Measurements from ENCODE around the gene RNU5D-1.

RNU5D-1 gene

DNA sequence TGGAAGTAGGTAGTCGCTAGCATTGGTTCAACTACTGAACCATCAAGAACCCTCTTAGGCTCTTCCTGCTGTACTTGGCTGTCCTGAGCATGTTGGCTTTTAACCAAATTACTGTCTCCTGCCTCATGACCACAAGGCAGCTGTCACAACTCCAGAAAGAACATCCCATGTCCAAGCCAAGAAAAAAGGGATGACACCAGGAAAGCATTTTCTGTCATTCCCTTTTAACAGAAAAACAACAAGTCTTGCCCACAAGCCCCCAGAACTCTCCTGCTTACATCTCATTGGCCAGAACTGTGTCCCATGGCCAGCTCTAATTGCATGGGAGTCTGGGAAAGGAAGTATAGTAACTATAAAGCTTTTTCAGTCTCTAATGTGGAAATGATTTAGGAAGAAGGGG lies 2.4 kb upstream of the RNU5D-1 start:
- peak; percentile 72 for DNase-seq (ENCODE audit: low read depth)

- no peak for DNase-seq (ENCODE audit: low read depth)
Observed at GRCh38 chr1:44724955-44725698, 5.8 kb downstream of the RNU5D-1 start.

- no peak for DNase-seq (ENCODE audit: low read depth)
Observed at GRCh38 chr1:44724296-44724954, 6.5 kb downstream of the RNU5D-1 start.

- no peak for DNase-seq (ENCODE audit: low read depth)
Observed at GRCh38 chr1:44723496-44724295, 7.3 kb downstream of the RNU5D-1 start.

- no peak for DNase-seq (ENCODE audit: low read depth)
Observed at GRCh38 chr1:44723064-44723463, 7.9 kb downstream of the RNU5D-1 start.

- peak; percentile 67 for DNase-seq (ENCODE audit: low read depth)
Observed at GRCh38 chr1:44721485-44722361, 9.2 kb downstream of the RNU5D-1 start.

DNA sequence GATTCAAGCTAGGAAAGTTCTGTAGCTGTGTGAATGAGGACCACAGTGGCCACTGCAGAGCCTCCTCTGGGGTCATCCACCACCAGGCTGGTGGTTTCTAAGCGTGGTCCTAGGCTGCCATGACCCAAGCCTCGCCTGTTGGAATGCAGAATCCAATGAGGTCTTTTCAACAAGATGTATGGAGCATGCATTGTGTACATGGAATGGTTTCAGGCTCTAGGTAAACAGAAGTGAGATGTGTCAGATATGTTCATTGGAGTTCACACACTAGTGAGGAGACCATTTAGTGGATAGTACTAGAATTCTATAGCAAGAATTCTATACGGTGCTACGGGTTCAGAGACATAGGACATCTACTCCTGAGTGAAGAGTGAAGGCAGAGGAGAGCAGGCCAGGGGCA lies 10.7 kb downstream of the RNU5D-1 start:
- no peak for DNase-seq (ENCODE audit: low read depth)

GRCh38 chr1:44719318-44719717 lies 11.7 kb downstream of the RNU5D-1 start:
- DNase-seq (ENCODE audit: low read depth), result no peak

GRCh38 chr1:44718091-44718490 lies 12.9 kb downstream of the RNU5D-1 start:
- no peak for DNase-seq (ENCODE audit: low read depth)

- no peak for DNase-seq (ENCODE audit: low read depth)
Observed at GRCh38 chr1:44717653-44718052, 13.3 kb downstream of the RNU5D-1 start.

DNA sequence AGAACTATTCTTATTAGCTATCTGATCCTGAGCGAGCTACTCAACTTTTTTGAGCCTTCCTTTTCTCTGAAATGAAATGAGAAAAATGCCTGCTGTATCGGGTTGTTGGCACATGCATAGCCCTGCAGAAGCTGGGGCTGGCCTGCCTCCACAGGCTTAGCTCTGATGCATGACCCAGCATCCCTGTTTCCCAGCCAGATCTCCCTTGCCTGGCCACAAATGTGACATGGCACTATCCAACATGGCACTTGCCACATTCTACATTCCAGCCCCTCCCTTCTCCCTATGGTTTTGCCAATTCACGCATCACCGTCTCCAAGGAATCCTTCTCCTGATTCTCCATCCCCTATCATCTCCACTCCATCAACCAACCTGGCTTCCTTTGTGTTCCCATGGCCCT lies 13.8 kb downstream of the RNU5D-1 start:
- no peak for DNase-seq (ENCODE audit: low read depth)

GRCh38 chr1:44714944-44715571 lies 15.9 kb downstream of the RNU5D-1 start:
- DNase-seq (ENCODE audit: low read depth), result no peak

DNA sequence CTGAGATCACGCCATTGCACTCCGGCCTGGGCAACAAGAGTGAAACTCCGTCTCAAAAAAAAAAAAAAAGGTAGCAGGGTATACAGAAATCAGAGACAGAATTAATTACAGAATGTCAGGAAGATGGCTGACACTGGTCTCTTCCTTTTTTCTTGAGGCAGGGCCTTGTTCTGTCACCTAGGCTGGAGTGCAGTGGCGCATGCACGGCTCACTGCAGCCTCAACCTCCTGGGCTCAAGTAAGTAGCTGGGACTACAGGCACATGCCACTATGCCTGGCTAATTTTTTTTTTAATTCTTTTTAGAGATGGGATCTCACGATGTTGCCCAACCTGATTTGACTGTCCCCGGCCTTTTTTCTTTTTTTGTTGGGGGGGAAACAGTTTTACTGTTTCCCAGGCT lies 16.4 kb downstream of the RNU5D-1 start:
- DNase-seq (ENCODE audit: low read depth), result no peak

GRCh38 chr1:44713321-44713781 lies 17.6 kb downstream of the RNU5D-1 start:
- no peak for DNase-seq (ENCODE audit: low read depth)

DNA sequence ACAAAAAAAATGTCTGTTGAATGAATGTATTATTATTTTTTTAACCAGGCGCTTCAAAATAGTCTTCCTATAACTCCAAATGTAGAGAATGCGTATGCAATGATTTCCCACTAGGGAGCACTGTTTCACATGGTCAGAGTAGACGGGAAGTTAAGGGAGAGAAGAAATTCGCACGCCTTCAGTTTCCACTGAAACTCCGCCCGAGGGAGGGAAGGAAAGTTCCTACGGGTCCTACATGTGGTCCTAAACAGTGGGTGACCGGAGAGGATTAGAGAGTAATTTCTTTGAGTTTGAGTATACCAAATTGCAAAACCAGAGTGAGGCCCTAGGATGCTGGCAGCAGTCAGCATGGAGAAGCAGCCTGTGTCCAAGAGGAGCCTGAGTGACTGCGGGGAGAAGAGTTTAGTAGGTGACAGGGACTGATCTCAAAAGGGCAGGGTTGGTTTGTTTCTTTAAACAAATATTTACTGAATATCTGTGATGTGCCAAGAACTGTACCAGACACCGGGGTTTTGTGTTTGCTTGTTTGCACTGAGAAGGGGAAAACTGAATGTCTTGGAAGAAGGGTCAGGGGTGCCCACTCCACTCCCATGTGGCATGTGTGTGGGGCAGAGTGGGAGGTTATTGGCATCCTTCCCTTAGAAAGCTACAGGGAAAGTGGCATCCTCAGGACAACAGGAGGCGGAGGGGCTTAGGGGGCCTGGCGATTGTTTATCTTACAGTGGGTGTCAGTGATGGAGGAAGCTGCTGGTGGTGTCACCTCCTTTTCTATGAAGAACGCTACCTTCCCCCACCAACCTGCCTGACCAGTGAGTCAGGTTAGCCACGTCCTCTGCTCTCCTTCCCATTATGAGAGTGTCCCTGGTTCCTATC lies 22.8 kb downstream of the RNU5D-1 start:
- DNase-seq (ENCODE audit: low read depth), result peak; percentile 27

GRCh38 chr1:44707112-44707881 lies 23.7 kb downstream of the RNU5D-1 start:
- peak; percentile 85 for DNase-seq (ENCODE audit: low read depth)

DNA sequence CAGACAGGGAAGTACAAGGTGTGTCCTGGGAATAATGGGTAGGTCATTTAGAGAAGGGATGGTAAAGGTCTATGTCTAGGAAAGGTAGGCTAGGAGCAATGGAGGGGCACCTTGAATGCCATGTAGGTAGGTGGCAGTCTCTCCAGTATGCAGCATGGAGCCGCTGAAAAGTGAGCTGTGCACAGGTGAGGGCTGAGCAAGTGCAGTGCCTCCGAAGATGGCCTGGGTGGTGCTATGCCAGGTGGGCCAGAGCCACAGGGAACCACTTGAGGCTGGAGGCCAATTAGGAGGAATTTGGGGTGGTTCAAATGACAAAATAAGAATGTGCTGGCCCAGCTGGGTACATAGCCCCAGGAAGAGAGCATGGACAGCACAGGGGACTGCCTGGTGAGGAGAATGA lies 25.0 kb downstream of the RNU5D-1 start:
- DNase-seq (ENCODE audit: low read depth), result no peak

GRCh38 chr1:44705470-44705869 lies 25.5 kb downstream of the RNU5D-1 start:
- no peak for DNase-seq (ENCODE audit: low read depth)

GRCh38 chr1:44701141-44701573 lies 29.8 kb downstream of the RNU5D-1 start:
- DNase-seq (ENCODE audit: low read depth), result no peak
